ENCODE measurements around the gene YKT6. TPM values are rescaled to one million over a fixed set of nuclear protein-coding genes. Genes with fewer than 3 reads are reported as not detected.

YKT6 gene
- polyA plus RNA-seq, 1 experiment = 124 TPM

- no peak for TF ChIP-seq CTCF (IDR thresholded peaks at IDR 0.05; ENCODE audit: low read depth, low read length)
- ChIA-PET CTCF (no interaction called here), POLR2A (no interaction called here)
- Histone ChIP-seq H3K4me3 (ENCODE audit: low read depth, low read length) (no peak overlapping the region), H3K27ac (ENCODE audit: low read depth, low read length) (no peak overlapping the region), H3K27me3 (ENCODE audit: control insufficient read depth, insufficient read depth, low read length) (peaks cover 43% of the 10 kb centered on the region), H3K9me3 (ENCODE audit: control insufficient read depth, insufficient read depth, low read length) (peaks cover 17% of the 10 kb centered on the region)
- DNase-seq (ENCODE audit: low read depth, low spot score) = no peak
These were observed 22.7 kb downstream of the YKT6 start for GRCh38 chr7:44223362-44224079.

- Histone ChIP-seq H3K4me3 (ENCODE audit: low read depth, low read length) (no peak overlapping the region), H3K9me3 (ENCODE audit: control insufficient read depth, insufficient read depth, low read length) (peaks cover 9% of the 10 kb centered on the region), H3K27ac (ENCODE audit: low read depth, low read length) (no peak overlapping the region), H3K27me3 (ENCODE audit: control insufficient read depth, insufficient read depth, low read length) (peaks cover 43% of the 10 kb centered on the region)
- POLR2A ChIA-PET = no interaction called here
- no peak for DNase-seq (ENCODE audit: low read depth, low spot score)
- CTCF ChIA-PET = no interaction called here
- TF ChIP-seq CTCF (IDR thresholded peaks at IDR 0.05; ENCODE audit: low read depth, low read length) = no peak
These were observed 23.5 kb downstream of the YKT6 start for GRCh38 chr7:44224080-44224973.

GRCh38 chr7:44224974-44225565, 24.3 kb downstream of the YKT6 start:
- POLR2A ChIA-PET = no interaction called here
- H3K27ac ChIP-seq (ENCODE audit: low read depth, low read length) = no peak overlapping the region

GRCh38 chr7:44225566-44226395, 25.0 kb downstream of the YKT6 start:
- Histone ChIP-seq H3K27me3 (ENCODE audit: control insufficient read depth, insufficient read depth, low read length) (peaks cover 51% of the 10 kb centered on the region), H3K27ac (ENCODE audit: low read depth, low read length) (no peak overlapping the region), H3K4me3 (ENCODE audit: low read depth, low read length) (no peak overlapping the region), H3K9me3 (ENCODE audit: control insufficient read depth, insufficient read depth, low read length) (no peaks in the 10 kb centered on the region; the same call in 1 of the 2 replicates)
- no peak for DNase-seq (ENCODE audit: low read depth, low spot score)
- CTCF ChIA-PET = no interaction called here
- no peak for TF ChIP-seq CTCF (IDR thresholded peaks at IDR 0.05; ENCODE audit: low read depth, low read length)
- POLR2A ChIA-PET = no interaction called here

More at GRCh38 chr7:44224974-44225565, 24.3 kb downstream of the YKT6 start:
- no peak overlapping the region for H3K4me3 ChIP-seq (ENCODE audit: low read depth, low read length)
- TF ChIP-seq CTCF (IDR thresholded peaks at IDR 0.05; ENCODE audit: low read depth, low read length) = no peak
- DNase-seq (ENCODE audit: low read depth, low spot score) = no peak
- H3K9me3 ChIP-seq (ENCODE audit: control insufficient read depth, insufficient read depth, low read length) = peaks cover 1% of the 10 kb centered on the region; the same call in 1 of the 2 replicates
- peaks cover 47% of the 10 kb centered on the region for H3K27me3 ChIP-seq (ENCODE audit: control insufficient read depth, insufficient read depth, low read length)
- CTCF ChIA-PET = no interaction called here
